Subcutaneous abdominal adipose tissue (tissue), 5 donors: ENCODE results near the gene PVALEF.

Experiments
- H3K27ac ChIP-seq: one replicate; pipeline ENCODE4 v1.7.0; 2013; ENCODE audit warnings: low read depth, mild to moderate bottlenecking, inconsistent platforms, low read length, moderate library complexity
- H3K27me3 ChIP-seq, 5 donors: one replicate each; pipeline ENCODE4 v1.7.0; 2013; ENCODE audit warnings: low read length in 5 of 5, inconsistent platforms in 1 of 5; ENCODE audit not compliant: control insufficient read depth in 5 of 5, insufficient read depth in 4 of 5
- H3K36me3 ChIP-seq, 5 donors: one replicate each; pipeline ENCODE4 v1.7.0; 2013; ENCODE audit warnings: low read length in 5 of 5; ENCODE audit not compliant: control insufficient read depth in 5 of 5, insufficient read depth in 5 of 5
- H3K4me1 ChIP-seq, 5 donors: one replicate each; pipeline ENCODE4 v1.7.0; 2013; ENCODE audit warnings: low read length in 5 of 5, mild to moderate bottlenecking in 3 of 5, moderate library complexity in 1 of 5; ENCODE audit not compliant: control insufficient read depth in 5 of 5, insufficient read depth in 5 of 5
- H3K4me3 ChIP-seq, 5 donors: one replicate each; pipeline ENCODE4 v1.7.0; 2013; ENCODE audit warnings: low read length in 5 of 5, low read depth in 1 of 5
- H3K9ac ChIP-seq, 5 donors: one replicate each; pipeline ENCODE4 v1.7.0; 2013; ENCODE audit warnings: low read length in 5 of 5, mild to moderate bottlenecking in 4 of 5, moderate library complexity in 3 of 5
- H3K9me3 ChIP-seq, 5 donors: one replicate each; pipeline ENCODE4 v1.7.0; 2013; ENCODE audit warnings: low read length in 5 of 5; ENCODE audit not compliant: control insufficient read depth in 5 of 5
- donor health status: healthy.
- donor health status: healthy.
- donor health status: healthy.
- donor health status: healthy.
- donor health status: healthy.

The PVALEF gene

DNA sequence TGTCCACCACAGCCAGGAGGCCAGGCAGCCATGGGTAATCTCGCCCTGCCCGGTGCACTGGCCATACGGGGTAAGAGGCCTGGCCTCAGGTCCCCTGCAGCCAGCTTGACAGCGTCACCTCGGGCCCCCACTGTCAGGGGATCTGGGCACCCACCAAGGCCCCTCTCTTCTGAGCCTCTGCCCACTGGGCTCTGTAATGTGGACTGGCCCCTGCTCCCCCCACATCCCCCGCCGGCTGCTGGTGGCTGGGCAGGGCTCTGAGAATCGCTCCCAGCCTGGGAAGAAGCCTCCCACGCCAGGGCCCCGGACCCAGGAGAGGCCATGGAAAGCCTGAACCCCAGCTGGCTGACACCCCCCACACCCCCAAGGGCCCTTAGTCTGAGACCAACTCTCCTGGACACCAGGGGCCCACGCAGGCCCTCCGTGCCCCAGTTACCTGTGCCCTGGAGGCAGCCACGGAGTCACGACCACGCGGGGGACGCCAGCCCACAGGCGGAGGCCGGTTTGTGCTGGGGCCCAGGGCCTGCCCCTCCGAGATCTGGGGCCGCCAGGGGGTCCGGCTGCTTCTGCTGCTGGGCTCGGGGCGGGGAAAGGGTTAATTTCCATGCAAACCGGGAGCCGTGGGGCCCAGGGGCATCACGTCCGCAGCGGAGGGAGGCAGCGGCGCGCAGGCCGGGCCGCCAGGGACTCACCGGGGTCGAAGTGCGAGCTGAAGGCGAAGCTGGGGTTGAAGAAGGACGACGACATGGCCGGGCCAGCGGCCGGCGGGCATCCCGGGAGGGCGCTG lies at the start of gene PVALEF:
Gene PVALEF, plus strand, starts transcription at position 262 of the 787 bp plus-strand sequence. CDS start 15,720 bp downstream, outside the sequence.
- Histone ChIP-seq H3K36me3 (no peaks in the 10 kb centered on the region), H3K27me3 (peaks cover 16 to 49% (median 38%) of the 10 kb centered on the region in 5 donors), H3K27ac (no peak within 1 kb of the TSS), H3K9ac (no peak within 1 kb of the TSS), H3K9me3 (no peaks in the 10 kb centered on the region), H3K4me1 (peaks cover 0 to 15% (median 5%) of the 10 kb centered on the region in 5 donors), H3K4me3 (peak within 1 kb of the TSS in 2 of 5 donors; percentile 40 to 47)

GRCh38 chr17:81115749-81116464 lies 49.4 kb upstream of the PVALEF start:
- peaks cover 0 to 27% (median 2%) of the 10 kb centered on the region in 5 donors for H3K36me3 ChIP-seq

DNA sequence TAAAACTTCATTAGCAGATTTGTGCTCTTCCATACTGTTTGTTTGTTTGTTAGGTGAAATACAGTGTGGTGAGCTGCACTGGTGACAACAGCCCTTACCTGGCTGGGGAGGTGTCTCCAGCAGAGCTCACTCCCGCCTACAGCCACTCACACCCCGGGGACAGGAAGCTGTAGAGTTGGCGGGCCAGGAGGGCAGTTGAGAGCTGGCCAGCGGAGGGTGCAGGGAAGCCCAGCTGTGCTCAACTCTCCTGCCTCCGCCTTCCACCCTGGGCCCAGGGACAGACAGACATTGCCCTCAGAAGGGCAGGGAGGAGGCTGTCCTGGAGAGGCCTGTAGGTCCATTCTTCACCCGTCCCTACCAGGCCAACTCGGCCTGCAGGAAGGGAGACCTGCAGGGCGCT lies 48.6 kb upstream of the PVALEF start:
- Histone ChIP-seq H3K4me1 (peaks cover 0 to 14% (median 8%) of the 10 kb centered on the region in 5 donors), H3K9ac (no peak overlapping the region), H3K27me3 (peaks cover 10 to 28% (median 17%) of the 10 kb centered on the region in 5 donors), H3K4me3 (no peak overlapping the region), H3K36me3 (peaks cover 0 to 23% (median 0%) of the 10 kb centered on the region in 5 donors), H3K9me3 (no peaks in the 10 kb centered on the region), H3K27ac (no peak overlapping the region)

More at GRCh38 chr17:81115749-81116464, 49.4 kb upstream of the PVALEF start:
- H3K4me1 ChIP-seq, result peaks cover 0 to 14% (median 8%) of the 10 kb centered on the region in 5 donors
- H3K4me3 ChIP-seq, result no peak overlapping the region
- peaks cover 10 to 20% (median 17%) of the 10 kb centered on the region in 5 donors for H3K27me3 ChIP-seq
- H3K27ac ChIP-seq, result no peak overlapping the region
- no peak overlapping the region for H3K9ac ChIP-seq
- no peaks in the 10 kb centered on the region for H3K9me3 ChIP-seq

GRCh38 chr17:81117672-81118198 lies 47.6 kb upstream of the PVALEF start:
- Histone ChIP-seq H3K27me3 (peaks cover 14 to 32% (median 17%) of the 10 kb centered on the region in 5 donors), H3K4me1 (peaks cover 0 to 14% (median 8%) of the 10 kb centered on the region in 5 donors), H3K27ac (no peak overlapping the region), H3K9me3 (no peaks in the 10 kb centered on the region), H3K4me3 (no peak overlapping the region), H3K9ac (no peak overlapping the region), H3K36me3 (peaks cover 0 to 15% (median 0%) of the 10 kb centered on the region in 5 donors)

GRCh38 chr17:81118308-81119221 lies 46.7 kb upstream of the PVALEF start:
- peak overlapping the region in 1 of 5 donors; percentile 52 for H3K4me3 ChIP-seq
- H3K9me3 ChIP-seq, result no peaks in the 10 kb centered on the region
- H3K27me3 ChIP-seq, result peaks cover 21 to 38% (median 22%) of the 10 kb centered on the region in 5 donors
- H3K27ac ChIP-seq, result no peak overlapping the region
- H3K9ac ChIP-seq, result no peak overlapping the region
- peaks cover 0 to 14% (median 8%) of the 10 kb centered on the region in 5 donors for H3K4me1 ChIP-seq
- H3K36me3 ChIP-seq, result peaks cover 0 to 15% (median 0%) of the 10 kb centered on the region in 5 donors

- H3K36me3 ChIP-seq, result peaks cover 0 to 15% (median 0%) of the 10 kb centered on the region in 5 donors
- peaks cover 21 to 45% (median 26%) of the 10 kb centered on the region in 5 donors for H3K27me3 ChIP-seq
- H3K4me3 ChIP-seq, result peak overlapping the region in 2 of 5 donors; percentile 43 to 52
- peaks cover 0 to 14% (median 8%) of the 10 kb centered on the region in 5 donors for H3K4me1 ChIP-seq
- no peak overlapping the region for H3K9ac ChIP-seq
- H3K27ac ChIP-seq, result no peak overlapping the region
- H3K9me3 ChIP-seq, result no peaks in the 10 kb centered on the region
Observed at GRCh38 chr17:81119223-81120148, 45.8 kb upstream of the PVALEF start.

GRCh38 chr17:81120149-81120484 lies 45.2 kb upstream of the PVALEF start:
- Histone ChIP-seq H3K9ac (no peak overlapping the region), H3K4me1 (peaks cover 0 to 14% (median 8%) of the 10 kb centered on the region in 5 donors), H3K36me3 (peaks cover 0 to 15% (median 0%) of the 10 kb centered on the region in 5 donors), H3K27me3 (peaks cover 21 to 47% (median 27%) of the 10 kb centered on the region in 5 donors), H3K27ac (no peak overlapping the region), H3K4me3 (no peak overlapping the region), H3K9me3 (no peaks in the 10 kb centered on the region)

- H3K27ac ChIP-seq, result no peak overlapping the region
- no peaks in the 10 kb centered on the region for H3K9me3 ChIP-seq
- H3K4me3 ChIP-seq, result no peak overlapping the region
- peaks cover 19 to 53% (median 27%) of the 10 kb centered on the region in 5 donors for H3K27me3 ChIP-seq
- no peak overlapping the region for H3K9ac ChIP-seq
- H3K36me3 ChIP-seq, result peaks cover 0 to 11% (median 0%) of the 10 kb centered on the region in 5 donors
- peaks cover 0 to 14% (median 8%) of the 10 kb centered on the region in 5 donors for H3K4me1 ChIP-seq
Observed at GRCh38 chr17:81120695-81121621, 44.3 kb upstream of the PVALEF start.
